Activated CD4-positive, alpha-beta T cell treated with anti-CD3 and anti-CD28 coated beads, Interleukin-2, amount 50 U/mL, for 48 hours (primary cell): ENCODE measurements around the gene HS2ST1.
"Not testable (repeated sequence)": the region's sequence is repeated elsewhere in the genome, so short reads cannot be mapped to it uniquely, and the experiment has no call there.

Source experiments
- DNase-seq, 2 experiments: peaks; one replicate each; pipeline ENCODE4 v3.0.0-alpha.2; 2020

Gene HS2ST1

GRCh38 chr1:87028576-87028975 lies 114.1 kb downstream of the HS2ST1 start:
- no peak for DNase-seq

- no peak for DNase-seq
These were observed 116.6 kb downstream of the HS2ST1 start for GRCh38 chr1:87030740-87031690.

GRCh38 chr1:87034351-87034750 lies 119.9 kb downstream of the HS2ST1 start:
- DNase-seq, result no peak

GRCh38 chr1:87039096-87039495 lies 124.7 kb downstream of the HS2ST1 start:
- no peak for DNase-seq

- no peak for DNase-seq
These were observed 127.8 kb downstream of the HS2ST1 start for GRCh38 chr1:87042111-87042811.

GRCh38 chr1:87044424-87044823 lies 130.0 kb downstream of the HS2ST1 start:
- DNase-seq, result no peak

- DNase-seq, result no peak
These were observed 130.4 kb downstream of the HS2ST1 start for GRCh38 chr1:87044840-87045239.

- peak; percentile 38 to 54 for DNase-seq
These were observed 131.4 kb downstream of the HS2ST1 start for GRCh38 chr1:87045761-87046304.

GRCh38 chr1:87046951-87047350 lies 132.5 kb downstream of the HS2ST1 start:
- no peak for DNase-seq

GRCh38 chr1:87048237-87048636 lies 133.8 kb downstream of the HS2ST1 start:
- DNase-seq, result no peak

GRCh38 chr1:87051965-87052364 lies 137.5 kb downstream of the HS2ST1 start:
- DNase-seq, result no peak

- no peak for DNase-seq
These were observed 138.0 kb downstream of the HS2ST1 start for GRCh38 chr1:87052400-87052799.

GRCh38 chr1:87052961-87053360 lies 138.5 kb downstream of the HS2ST1 start:
- DNase-seq, result no peak

GRCh38 chr1:87053446-87053845 lies 139.0 kb downstream of the HS2ST1 start:
- DNase-seq, result no peak

GRCh38 chr1:87056974-87057373 lies 142.5 kb downstream of the HS2ST1 start:
- DNase-seq, result no peak

GRCh38 chr1:87058343-87058649 lies 143.9 kb downstream of the HS2ST1 start:
- no peak for DNase-seq

- DNase-seq, result no peak
These were observed 147.3 kb downstream of the HS2ST1 start for GRCh38 chr1:87061742-87062156.

GRCh38 chr1:87062687-87063086 lies 148.3 kb downstream of the HS2ST1 start:
- DNase-seq, result no peak

GRCh38 chr1:87064309-87064708 lies 149.9 kb downstream of the HS2ST1 start:
- DNase-seq, result no peak

GRCh38 chr1:87064986-87065385 lies 150.6 kb downstream of the HS2ST1 start:
- no peak for DNase-seq

- not testable (repeated sequence) for DNase-seq
These were observed 152.3 kb downstream of the HS2ST1 start for GRCh38 chr1:87066708-87067107.

- DNase-seq, result no peak
These were observed 158.0 kb downstream of the HS2ST1 start for GRCh38 chr1:87072411-87072810.

- DNase-seq, result no peak
These were observed 158.5 kb downstream of the HS2ST1 start for GRCh38 chr1:87072904-87073303.
